Ishikawa (cell line): ENCODE results near the gene THBS2.

Experiments used
- CEBPB ChIP-seq: IDR thresholded peaks from 2 replicates; pipeline ENCODE4 v1.6.1; 2012
- CREB1 ChIP-seq: IDR thresholded peaks from 2 replicates; pipeline ENCODE4 v1.6.1; 2012; ENCODE audit warnings: low read depth
- EGR1 ChIP-seq: IDR thresholded peaks from 2 replicates; pipeline ENCODE4 v1.6.1; 2012
- EP300 ChIP-seq: IDR thresholded peaks from 2 replicates; pipeline ENCODE4 v1.6.1; 2012; ENCODE audit warnings: borderline replicate concordance
- FOXM1 ChIP-seq: IDR thresholded peaks from 2 replicates; pipeline ENCODE4 v1.6.1; 2012; ENCODE audit warnings: low read depth, borderline replicate concordance
- MAX ChIP-seq: IDR thresholded peaks from 2 replicates; pipeline ENCODE4 v1.6.1; 2012
- NFIC ChIP-seq: IDR thresholded peaks from 2 replicates; pipeline ENCODE4 v1.6.1; 2012
- RAD21 ChIP-seq: IDR thresholded peaks from 2 replicates; pipeline ENCODE4 v1.6.1; 2012; ENCODE audit warnings: low read depth
- TAF1 ChIP-seq: IDR thresholded peaks from 2 replicates; pipeline ENCODE4 v1.6.1; 2012; ENCODE audit warnings: low read depth, mild to moderate bottlenecking
- TCF12 ChIP-seq: IDR thresholded peaks from 2 replicates; pipeline ENCODE4 v1.6.1; 2012; ENCODE audit warnings: low read depth
- TEAD4 ChIP-seq: IDR thresholded peaks from 2 replicates; pipeline ENCODE4 v1.6.1; 2012
- YY1 ChIP-seq: IDR thresholded peaks from 2 replicates; pipeline ENCODE4 v1.6.1; 2012; ENCODE audit warnings: low read depth
- ZBTB7A ChIP-seq: IDR thresholded peaks from 2 replicates; pipeline ENCODE4 v1.6.1; 2012; ENCODE audit warnings: low read depth
- TF ChIP-seq, protein P1 (sequence below): IDR thresholded peaks from 2 replicates; pipeline ENCODE4 v1.6.1; 2012; ENCODE audit warnings: low read depth, mild to moderate bottlenecking
- TF ChIP-seq, protein P2 (sequence below): IDR thresholded peaks from 2 replicates; pipeline ENCODE4 v1.6.1; 2012

Gene THBS2

GRCh38 chr6:169234634-169235033 is 19.0 kb downstream of the THBS2 start:
- TF ChIP-seq TEAD4 = no peak
- TF ChIP-seq, protein P1, sequence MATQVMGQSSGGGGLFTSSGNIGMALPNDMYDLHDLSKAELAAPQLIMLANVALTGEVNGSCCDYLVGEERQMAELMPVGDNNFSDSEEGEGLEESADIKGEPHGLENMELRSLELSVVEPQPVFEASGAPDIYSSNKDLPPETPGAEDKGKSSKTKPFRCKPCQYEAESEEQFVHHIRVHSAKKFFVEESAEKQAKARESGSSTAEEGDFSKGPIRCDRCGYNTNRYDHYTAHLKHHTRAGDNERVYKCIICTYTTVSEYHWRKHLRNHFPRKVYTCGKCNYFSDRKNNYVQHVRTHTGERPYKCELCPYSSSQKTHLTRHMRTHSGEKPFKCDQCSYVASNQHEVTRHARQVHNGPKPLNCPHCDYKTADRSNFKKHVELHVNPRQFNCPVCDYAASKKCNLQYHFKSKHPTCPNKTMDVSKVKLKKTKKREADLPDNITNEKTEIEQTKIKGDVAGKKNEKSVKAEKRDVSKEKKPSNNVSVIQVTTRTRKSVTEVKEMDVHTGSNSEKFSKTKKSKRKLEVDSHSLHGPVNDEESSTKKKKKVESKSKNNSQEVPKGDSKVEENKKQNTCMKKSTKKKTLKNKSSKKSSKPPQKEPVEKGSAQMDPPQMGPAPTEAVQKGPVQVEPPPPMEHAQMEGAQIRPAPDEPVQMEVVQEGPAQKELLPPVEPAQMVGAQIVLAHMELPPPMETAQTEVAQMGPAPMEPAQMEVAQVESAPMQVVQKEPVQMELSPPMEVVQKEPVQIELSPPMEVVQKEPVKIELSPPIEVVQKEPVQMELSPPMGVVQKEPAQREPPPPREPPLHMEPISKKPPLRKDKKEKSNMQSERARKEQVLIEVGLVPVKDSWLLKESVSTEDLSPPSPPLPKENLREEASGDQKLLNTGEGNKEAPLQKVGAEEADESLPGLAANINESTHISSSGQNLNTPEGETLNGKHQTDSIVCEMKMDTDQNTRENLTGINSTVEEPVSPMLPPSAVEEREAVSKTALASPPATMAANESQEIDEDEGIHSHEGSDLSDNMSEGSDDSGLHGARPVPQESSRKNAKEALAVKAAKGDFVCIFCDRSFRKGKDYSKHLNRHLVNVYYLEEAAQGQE = no peak
- no peak for TF ChIP-seq FOXM1
- TF ChIP-seq EP300 = no peak
- TF ChIP-seq RAD21 = no peak
- no peak for TF ChIP-seq CEBPB
- TF ChIP-seq, protein P2, sequence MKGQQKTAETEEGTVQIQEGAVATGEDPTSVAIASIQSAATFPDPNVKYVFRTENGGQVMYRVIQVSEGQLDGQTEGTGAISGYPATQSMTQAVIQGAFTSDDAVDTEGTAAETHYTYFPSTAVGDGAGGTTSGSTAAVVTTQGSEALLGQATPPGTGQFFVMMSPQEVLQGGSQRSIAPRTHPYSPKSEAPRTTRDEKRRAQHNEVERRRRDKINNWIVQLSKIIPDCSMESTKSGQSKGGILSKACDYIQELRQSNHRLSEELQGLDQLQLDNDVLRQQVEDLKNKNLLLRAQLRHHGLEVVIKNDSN = no peak
- TF ChIP-seq NFIC = no peak
- TF ChIP-seq CREB1 = no peak

- no peak for TF ChIP-seq TCF12
- TF ChIP-seq CEBPB = no peak
- TF ChIP-seq ZBTB7A = no peak
- no peak for TF ChIP-seq CREB1
- TF ChIP-seq, protein P2 = no peak
- no peak for TF ChIP-seq EP300
- TF ChIP-seq RAD21 = no peak
- no peak for TF ChIP-seq TEAD4
- TF ChIP-seq FOXM1 = no peak
- no peak for TF ChIP-seq MAX
These were observed 19.8 kb downstream of the THBS2 start for GRCh38 chr6:169233832-169234231.

GRCh38 chr6:169233181-169233580 is 20.5 kb downstream of the THBS2 start:
- TF ChIP-seq TAF1 (no peak), CEBPB (no peak), MAX (no peak)

DNA sequence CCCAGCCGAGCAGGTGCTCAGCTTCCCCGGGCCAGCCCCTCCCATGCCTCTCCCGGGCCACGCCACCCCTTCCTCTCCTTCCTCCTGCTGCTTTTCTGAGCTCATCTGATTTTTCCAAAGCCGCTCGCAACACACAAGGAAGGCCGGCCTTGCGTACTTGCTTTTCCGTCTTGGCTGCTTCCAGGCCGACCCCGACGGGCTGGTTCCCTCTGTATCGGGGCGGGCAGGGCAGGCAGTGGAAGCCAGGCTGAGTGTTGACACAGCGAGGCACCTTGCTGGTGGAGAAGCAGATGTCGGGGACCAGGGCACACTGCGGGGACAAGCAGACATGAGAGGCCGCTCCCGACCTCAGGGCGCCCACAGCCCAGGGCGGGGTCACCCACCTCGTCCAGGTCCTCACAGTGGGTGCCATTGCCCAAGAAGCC is 21.1 kb downstream of the THBS2 start:
- no peak for TF ChIP-seq FOXM1
- TF ChIP-seq ZBTB7A = no peak
- TF ChIP-seq TAF1 = no peak
- no peak for TF ChIP-seq EGR1
- TF ChIP-seq MAX = no peak
- no peak for TF ChIP-seq CEBPB

GRCh38 chr6:169231790-169232506 is 21.7 kb downstream of the THBS2 start:
- TF ChIP-seq, protein P1 = no peak

DNA sequence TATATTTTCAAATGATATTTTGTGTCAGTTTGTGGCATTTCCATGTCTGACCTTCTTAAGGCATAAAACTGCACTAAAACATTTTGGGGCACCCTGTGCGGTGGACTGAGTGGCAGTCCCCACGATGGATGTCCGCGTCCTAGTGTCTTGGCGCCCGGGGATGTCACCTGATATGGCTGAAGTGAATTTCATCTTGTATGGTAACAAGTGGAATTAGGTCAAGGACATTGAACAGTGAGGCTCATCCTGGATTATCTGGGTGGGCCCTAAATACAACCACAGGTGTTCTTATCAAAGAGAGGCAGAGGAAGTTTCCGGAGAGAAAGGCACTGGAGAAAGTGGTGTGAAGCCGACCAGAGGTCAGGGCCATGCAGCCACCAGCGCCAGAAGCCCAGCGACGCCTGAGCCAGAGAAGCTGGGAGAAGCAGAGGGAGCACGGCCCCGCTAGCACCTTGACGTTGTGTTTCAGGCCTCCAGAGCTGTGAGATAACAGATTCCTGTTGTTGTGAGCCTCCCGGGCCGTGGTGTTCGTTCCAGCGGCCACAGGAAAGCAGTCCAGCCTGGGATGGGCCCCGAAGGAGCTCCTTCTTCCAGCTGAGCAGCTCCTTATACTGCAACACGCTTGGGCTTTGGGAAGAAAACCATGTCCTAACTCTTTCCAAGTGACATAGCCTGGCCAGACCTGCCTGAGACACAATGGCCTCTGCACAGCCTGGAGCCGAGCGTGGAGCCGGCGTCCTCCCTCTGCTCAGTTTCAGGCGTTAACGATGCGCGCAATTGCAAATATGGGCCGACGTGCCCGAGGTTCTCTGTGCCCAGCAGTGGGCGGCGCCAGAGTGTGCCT is 22.5 kb downstream of the THBS2 start:
- TF ChIP-seq EGR1 (no peak), TAF1 (no peak), EP300 (no peak), YY1 (no peak), NFIC (no peak)
- TF ChIP-seq, protein P1 = no peak
